Measurements from ENCODE around the gene GPAM.

DNA sequence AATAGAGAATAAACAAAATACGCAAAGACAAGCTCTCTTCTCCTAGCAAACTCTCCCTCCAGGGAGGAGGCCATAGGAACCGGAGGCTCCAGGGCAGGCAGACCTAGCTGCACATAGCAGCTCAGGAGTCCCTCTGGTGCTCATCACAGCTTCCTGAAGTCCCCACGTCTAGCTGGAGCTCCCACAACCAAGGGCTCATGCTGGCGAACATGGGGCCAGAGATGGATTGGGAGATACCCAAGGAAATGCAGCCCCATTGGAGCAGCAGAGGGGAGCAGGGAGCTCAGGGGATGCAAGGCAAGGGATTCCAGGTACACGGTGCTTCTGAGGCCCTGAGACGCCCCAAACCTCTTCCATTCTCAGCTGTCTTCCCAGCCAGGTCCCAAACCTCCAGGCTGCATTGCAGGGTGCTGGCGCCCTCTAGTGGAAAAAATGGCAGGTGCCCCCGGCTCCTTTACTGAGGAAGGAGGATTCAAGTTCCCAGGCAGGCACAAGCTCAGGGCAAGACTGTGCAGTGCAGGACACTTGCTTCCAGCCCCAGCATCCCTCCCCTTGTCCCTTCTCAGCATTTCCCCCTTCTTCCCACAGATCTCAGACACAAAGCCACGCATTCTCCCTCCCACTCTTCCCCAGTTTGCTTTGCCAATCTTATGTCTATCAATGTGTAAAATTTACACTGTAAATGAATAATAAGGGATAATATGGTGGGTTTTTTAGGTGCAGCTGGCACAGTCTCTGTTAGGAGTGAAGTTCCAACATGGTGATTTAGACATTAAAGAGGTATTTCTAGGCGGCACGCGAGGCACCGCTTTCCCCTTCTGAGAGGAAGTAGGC, 46.2 kb downstream of the GPAM start:
- TF ChIP-seq CTCF (IDR thresholded peaks at IDR 0.05; ENCODE audit: borderline replicate concordance, extremely low read depth, low read length, poor library complexity, severe bottlenecking) (peak; percentile 94), EZH2 (IDR thresholded peaks at IDR 0.05; ENCODE audit: borderline replicate concordance, low read depth, low read length, severe bottlenecking) (no peak)
